NB4 (cell line): ENCODE measurements around the gene UNC93B1.
A peak's percentile ranks its signal among the peaks of the same experiment; 100 is the strongest.

Experiments used
- DNase-seq: peaks from one replicate; pipeline ENCODE4 v3.0.0; 2010; ENCODE audit warnings: low read depth
- H3K4me3 ChIP-seq: one replicate; pipeline ENCODE4 v1.5.1; 2011; ENCODE audit warnings: mild to moderate bottlenecking, low read depth, low read length, moderate library complexity
- CTCF ChIP-seq: IDR thresholded peaks from one replicate; pipeline ENCODE4 v1.5.1; 2012; ENCODE audit warnings: low read depth, low read length
- MAX ChIP-seq: IDR thresholded peaks from 2 replicates; pipeline ENCODE4 v1.6.1; 2011; ENCODE audit warnings: low read depth, low read length
- MYC ChIP-seq: IDR thresholded peaks from 2 replicates; pipeline ENCODE4 v1.6.1; 2011; ENCODE audit warnings: low read depth, low read length
- POLR2A ChIP-seq: IDR thresholded peaks from 2 replicates; pipeline ENCODE4 v1.6.1; 2011; ENCODE audit warnings: mild to moderate bottlenecking; ENCODE audit not compliant: insufficient read length; ENCODE audit errors: extremely low read depth

UNC93B1 gene

GRCh38 chr11:68025047-68025446 lies 21.1 kb upstream of the UNC93B1 start:
- peak; percentile 48 for DNase-seq
- H3K4me3 ChIP-seq = no peak overlapping the region
- TF ChIP-seq CTCF (no peak), MYC (no peak), MAX (no peak), POLR2A (no peak)

- no peak overlapping the region for H3K4me3 ChIP-seq
- TF ChIP-seq POLR2A (no peak), MAX (no peak), CTCF (no peak), MYC (no peak)
- DNase-seq = no peak
Observed at GRCh38 chr11:68024508-68024907, 20.6 kb upstream of the UNC93B1 start.

- TF ChIP-seq MAX (no peak), POLR2A (no peak), MYC (no peak), CTCF (no peak)
- no peak overlapping the region for H3K4me3 ChIP-seq
- no peak for DNase-seq
Observed at GRCh38 chr11:68022531-68022930, 18.6 kb upstream of the UNC93B1 start.

GRCh38 chr11:68021167-68021787 lies 17.4 kb upstream of the UNC93B1 start:
- no peak for DNase-seq
- H3K4me3 ChIP-seq = no peak overlapping the region
- TF ChIP-seq MAX = no peak
- TF ChIP-seq POLR2A = no peak
- no peak for TF ChIP-seq CTCF
- TF ChIP-seq MYC = no peak

- TF ChIP-seq MYC = no peak
- TF ChIP-seq CTCF = peak; percentile 28
- peak; percentile 63 for DNase-seq
- H3K4me3 ChIP-seq = no peak overlapping the region
Observed at GRCh38 chr11:68020575-68020974, 16.7 kb upstream of the UNC93B1 start.

GRCh38 chr11:68019486-68019885 lies 15.6 kb upstream of the UNC93B1 start:
- TF ChIP-seq MAX (no peak), CTCF (no peak), MYC (no peak), POLR2A (no peak)
- H3K4me3 ChIP-seq = no peak overlapping the region
- DNase-seq = no peak
